NB4 (cell line): ENCODE data around the gene GORAB.

Experiments used
- DNase-seq: peaks from one replicate; pipeline ENCODE4 v3.0.0; 2010; ENCODE audit warnings: low read depth
- H3K4me3 ChIP-seq: one replicate; pipeline ENCODE4 v1.5.1; 2011; ENCODE audit warnings: mild to moderate bottlenecking, low read depth, low read length, moderate library complexity
- MYC ChIP-seq: IDR thresholded peaks from 2 replicates; pipeline ENCODE4 v1.6.1; 2011; ENCODE audit warnings: low read depth, low read length
- POLR2A ChIP-seq: IDR thresholded peaks from 2 replicates; pipeline ENCODE4 v1.6.1; 2011; ENCODE audit warnings: mild to moderate bottlenecking; ENCODE audit not compliant: insufficient read length; ENCODE audit errors: extremely low read depth
- TF ChIP-seq, protein P1 (sequence below): IDR thresholded peaks from 2 replicates; pipeline ENCODE4 v1.6.1; 2011; ENCODE audit warnings: low read depth, low read length
- TF ChIP-seq, protein P2 (sequence below): IDR thresholded peaks from one replicate; pipeline ENCODE4 v1.5.1; 2012; ENCODE audit warnings: low read depth, low read length

The GORAB gene, protein sequence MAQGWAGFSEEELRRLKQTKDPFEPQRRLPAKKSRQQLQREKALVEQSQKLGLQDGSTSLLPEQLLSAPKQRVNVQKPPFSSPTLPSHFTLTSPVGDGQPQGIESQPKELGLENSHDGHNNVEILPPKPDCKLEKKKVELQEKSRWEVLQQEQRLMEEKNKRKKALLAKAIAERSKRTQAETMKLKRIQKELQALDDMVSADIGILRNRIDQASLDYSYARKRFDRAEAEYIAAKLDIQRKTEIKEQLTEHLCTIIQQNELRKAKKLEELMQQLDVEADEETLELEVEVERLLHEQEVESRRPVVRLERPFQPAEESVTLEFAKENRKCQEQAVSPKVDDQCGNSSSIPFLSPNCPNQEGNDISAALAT

DNA sequence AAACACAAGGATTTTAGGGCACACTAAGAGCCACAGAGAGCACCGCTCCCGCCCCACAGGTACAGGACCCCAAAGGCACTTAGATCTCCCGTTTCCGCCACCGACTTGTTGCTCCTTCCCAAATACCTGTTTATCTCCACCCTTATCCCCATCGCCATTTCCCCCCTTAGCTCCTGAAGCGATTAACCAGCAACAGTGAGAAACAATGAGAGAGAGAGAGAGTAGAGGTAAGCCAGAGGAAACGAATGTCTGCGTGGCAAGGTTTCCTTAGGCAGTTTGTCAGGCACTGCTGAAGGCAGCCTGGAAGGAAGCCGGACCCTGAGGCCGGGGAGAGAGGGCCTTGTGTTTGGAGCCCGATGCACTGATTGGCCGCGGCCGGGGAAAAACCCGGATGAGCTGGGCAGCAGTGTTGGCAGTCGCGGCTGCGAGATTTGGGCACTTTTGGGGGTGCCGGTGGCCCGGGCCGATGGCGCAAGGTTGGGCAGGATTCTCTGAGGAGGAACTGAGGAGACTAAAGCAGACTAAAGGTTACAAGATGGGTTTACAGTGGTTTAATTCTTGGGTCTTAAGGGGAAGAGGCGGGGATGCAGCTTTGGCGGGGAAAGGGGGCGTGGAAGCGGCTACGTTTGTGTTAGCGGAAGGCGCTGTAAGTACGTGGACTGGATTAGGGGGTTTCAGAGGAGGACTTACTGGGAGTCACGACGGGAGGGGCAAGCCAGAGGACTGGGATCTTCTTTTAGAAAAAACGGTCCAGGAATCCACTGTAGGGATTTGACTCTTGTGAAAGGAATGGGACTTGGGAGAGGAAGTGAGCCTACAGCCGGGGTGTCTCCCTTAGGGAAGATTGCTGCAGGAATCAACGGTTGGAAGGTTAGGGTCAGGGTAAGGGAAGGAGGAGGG, at the start of gene GORAB:
Gene GORAB (plus strand): TSS at position 409 of the 900 bp plus-strand sequence. CDS start 58 bp downstream, at position 467.
- peak; percentile 92 for DNase-seq
- TF ChIP-seq POLR2A (peak; percentile 61), MYC (no peak; the same call in 1 of the 2 replicates)
- TF ChIP-seq, protein P1, sequence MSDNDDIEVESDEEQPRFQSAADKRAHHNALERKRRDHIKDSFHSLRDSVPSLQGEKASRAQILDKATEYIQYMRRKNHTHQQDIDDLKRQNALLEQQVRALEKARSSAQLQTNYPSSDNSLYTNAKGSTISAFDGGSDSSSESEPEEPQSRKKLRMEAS: peak; percentile 46; the same call in 1 of the 2 replicates
- TF ChIP-seq, protein P2, sequence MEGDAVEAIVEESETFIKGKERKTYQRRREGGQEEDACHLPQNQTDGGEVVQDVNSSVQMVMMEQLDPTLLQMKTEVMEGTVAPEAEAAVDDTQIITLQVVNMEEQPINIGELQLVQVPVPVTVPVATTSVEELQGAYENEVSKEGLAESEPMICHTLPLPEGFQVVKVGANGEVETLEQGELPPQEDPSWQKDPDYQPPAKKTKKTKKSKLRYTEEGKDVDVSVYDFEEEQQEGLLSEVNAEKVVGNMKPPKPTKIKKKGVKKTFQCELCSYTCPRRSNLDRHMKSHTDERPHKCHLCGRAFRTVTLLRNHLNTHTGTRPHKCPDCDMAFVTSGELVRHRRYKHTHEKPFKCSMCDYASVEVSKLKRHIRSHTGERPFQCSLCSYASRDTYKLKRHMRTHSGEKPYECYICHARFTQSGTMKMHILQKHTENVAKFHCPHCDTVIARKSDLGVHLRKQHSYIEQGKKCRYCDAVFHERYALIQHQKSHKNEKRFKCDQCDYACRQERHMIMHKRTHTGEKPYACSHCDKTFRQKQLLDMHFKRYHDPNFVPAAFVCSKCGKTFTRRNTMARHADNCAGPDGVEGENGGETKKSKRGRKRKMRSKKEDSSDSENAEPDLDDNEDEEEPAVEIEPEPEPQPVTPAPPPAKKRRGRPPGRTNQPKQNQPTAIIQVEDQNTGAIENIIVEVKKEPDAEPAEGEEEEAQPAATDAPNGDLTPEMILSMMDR: no peak
- peak within 1 kb of the TSS; percentile 90 for H3K4me3 ChIP-seq

DNA sequence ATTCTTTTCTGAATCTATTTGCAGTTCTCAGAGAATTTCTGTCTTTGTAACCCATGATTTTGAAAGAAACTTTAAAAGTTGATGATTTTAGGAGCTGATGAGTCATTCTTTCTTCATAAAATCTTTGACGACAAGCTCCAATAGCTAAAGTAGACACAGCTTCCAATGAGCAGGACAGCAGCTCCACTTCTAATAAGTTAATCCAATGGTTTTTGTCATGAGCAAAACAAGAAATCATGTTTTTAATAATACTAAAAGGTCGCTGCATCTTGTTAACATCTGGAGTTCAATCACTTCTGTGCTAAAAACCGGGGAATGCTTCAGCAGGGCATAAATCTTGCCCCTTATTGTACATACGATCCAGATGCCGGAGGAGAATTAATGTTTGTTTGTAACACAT, 48.9 kb upstream of the GORAB start:
- TF ChIP-seq POLR2A (no peak), MYC (no peak)
- TF ChIP-seq, protein P1: no peak
- TF ChIP-seq, protein P2: no peak
- no peak overlapping the region for H3K4me3 ChIP-seq
- no peak for DNase-seq

DNA sequence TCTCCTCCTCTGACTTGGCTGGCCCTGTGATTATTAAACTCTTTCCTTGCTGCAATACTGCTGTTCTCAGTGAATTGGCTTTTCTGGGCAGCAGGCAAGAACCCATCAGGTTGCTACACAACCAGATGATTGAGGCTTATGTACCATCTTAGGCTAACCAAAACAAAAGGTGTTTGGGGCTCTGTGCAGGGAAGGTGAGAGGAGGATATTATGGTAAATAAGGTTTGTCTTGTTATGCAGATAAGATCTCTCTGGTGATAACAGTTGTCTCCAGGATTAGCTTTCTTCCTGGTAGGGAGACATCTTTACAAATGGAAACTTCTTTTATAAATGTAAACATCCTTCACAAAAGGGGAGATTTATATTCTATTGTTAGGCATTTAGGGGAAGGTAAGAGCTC, 44.5 kb upstream of the GORAB start:
- no peak overlapping the region for H3K4me3 ChIP-seq
- no peak for TF ChIP-seq MYC
- TF ChIP-seq, protein P1: no peak
- TF ChIP-seq, protein P2: no peak
- TF ChIP-seq POLR2A: no peak
- no peak for DNase-seq

DNA sequence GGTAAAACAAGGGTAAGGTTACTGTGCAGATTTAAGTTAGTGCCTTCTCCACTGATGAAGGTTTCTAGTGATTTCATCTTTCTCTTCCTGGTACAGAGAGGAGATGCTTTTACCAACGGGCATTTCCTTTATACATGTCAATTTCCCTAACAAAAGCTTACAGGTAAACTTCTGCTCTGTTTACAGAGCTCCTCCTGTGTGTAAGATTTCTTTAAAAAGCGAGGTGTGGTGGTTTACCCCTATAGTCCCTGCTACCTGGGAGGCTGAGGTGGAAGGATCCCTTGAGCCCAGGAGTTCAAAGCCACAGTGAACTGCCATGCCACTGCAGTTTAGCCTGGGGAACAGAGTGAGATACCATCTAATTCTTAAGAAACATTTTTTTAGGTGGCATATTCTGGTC, 40.7 kb upstream of the GORAB start:
- TF ChIP-seq, protein P2: no peak
- TF ChIP-seq, protein P1: no peak
- no peak for TF ChIP-seq POLR2A
- TF ChIP-seq MYC: no peak
- H3K4me3 ChIP-seq: no peak overlapping the region

DNA sequence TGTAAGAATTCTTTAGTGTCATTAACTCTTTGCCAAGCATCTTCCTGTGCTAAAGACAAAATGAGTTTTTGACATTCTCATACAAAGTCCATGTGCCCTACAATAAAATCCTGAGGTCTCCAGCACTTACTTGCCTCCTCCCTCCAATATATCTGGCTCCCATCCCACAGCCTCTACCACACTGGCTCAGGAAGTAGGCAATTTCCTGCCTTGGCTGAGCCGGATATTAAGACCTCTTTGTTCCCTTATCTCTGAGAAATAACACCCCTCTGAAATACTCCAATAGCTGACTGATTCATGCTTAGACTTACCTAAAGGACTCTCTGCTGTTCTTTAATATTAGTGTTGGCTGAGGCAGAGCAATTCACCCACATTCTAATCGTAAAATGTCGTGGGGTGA, 37.6 kb upstream of the GORAB start:
- TF ChIP-seq, protein P2: no peak
- TF ChIP-seq POLR2A: no peak
- TF ChIP-seq, protein P1: no peak
- TF ChIP-seq MYC: no peak
- peak; percentile 39 for DNase-seq
- no peak overlapping the region for H3K4me3 ChIP-seq

More for the DNA sequence above, 40.7 kb upstream of the GORAB start:
- DNase-seq: no peak
